ACC112 (cell line): ENCODE results near the gene SNUPN.

Source experiments
- H2AFZ ChIP-seq: fragments of 200-600 bp; sonication (generic); one replicate; pipeline ENCODE4 v1.6.0; 2017; ENCODE audit warnings: antibody characterized with exemption, low read length; ENCODE audit not compliant: unreplicated experiment
- H3K27ac ChIP-seq: fragments of 200-600 bp; sonication (generic); 2 replicates; pipeline ENCODE4 v1.5.1; 2014; ENCODE audit warnings: low read depth, mild to moderate bottlenecking, antibody characterized with exemption, low read length, moderate library complexity
- H3K27me3 ChIP-seq: fragments of 200-600 bp; sonication (generic); 2 replicates; pipeline ENCODE4 v1.6.1; 2014; ENCODE audit warnings: mild to moderate bottlenecking, antibody characterized with exemption, low read length, moderate library complexity, mixed read lengths; ENCODE audit not compliant: insufficient read depth
- H3K36me3 ChIP-seq: fragments of 200-600 bp; sonication (generic); 2 replicates; pipeline ENCODE4 v1.6.1; 2016; ENCODE audit warnings: mild to moderate bottlenecking, antibody characterized with exemption, low read length, moderate library complexity, mixed read lengths; ENCODE audit not compliant: insufficient read depth
- H3K4me1 ChIP-seq: fragments of 200-600 bp; sonication (generic); one replicate; pipeline ENCODE4 v1.6.1; 2016; ENCODE audit warnings: low read length, mixed read lengths; ENCODE audit not compliant: insufficient read depth, unreplicated experiment, control insufficient read depth
- H3K4me3 ChIP-seq: fragments of 200-600 bp; sonication (generic); 2 replicates; pipeline ENCODE4 v1.5.1; 2014; ENCODE audit warnings: mild to moderate bottlenecking, low read depth, low read length
- H3K79me2 ChIP-seq: fragments of 200-600 bp; sonication (generic); one replicate; pipeline ENCODE4 v1.6.0; 2016; ENCODE audit warnings: low read length; ENCODE audit not compliant: control insufficient read depth, unreplicated experiment, insufficient read depth

SNUPN gene

DNA sequence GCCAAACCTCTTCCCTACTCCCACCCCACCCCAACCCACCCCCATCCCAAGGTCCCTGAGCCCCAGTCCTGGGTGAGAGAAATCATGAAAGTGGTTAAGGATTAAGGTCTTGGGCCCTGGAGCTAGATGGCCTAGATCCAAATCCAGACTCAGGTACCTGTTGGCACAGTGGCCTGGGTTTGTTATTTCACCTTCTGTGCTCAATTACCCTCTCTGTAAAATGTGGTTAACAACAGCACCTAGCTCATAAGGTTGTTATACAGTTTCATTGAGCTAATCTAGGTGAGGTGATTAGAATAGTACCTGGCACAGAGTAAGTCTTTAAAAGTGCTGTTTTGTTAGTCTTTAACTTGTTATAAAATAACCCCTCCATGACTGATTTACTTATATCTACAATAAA lies 6.4 kb upstream of the SNUPN start:
- no peak overlapping the region for H2AFZ ChIP-seq

DNA sequence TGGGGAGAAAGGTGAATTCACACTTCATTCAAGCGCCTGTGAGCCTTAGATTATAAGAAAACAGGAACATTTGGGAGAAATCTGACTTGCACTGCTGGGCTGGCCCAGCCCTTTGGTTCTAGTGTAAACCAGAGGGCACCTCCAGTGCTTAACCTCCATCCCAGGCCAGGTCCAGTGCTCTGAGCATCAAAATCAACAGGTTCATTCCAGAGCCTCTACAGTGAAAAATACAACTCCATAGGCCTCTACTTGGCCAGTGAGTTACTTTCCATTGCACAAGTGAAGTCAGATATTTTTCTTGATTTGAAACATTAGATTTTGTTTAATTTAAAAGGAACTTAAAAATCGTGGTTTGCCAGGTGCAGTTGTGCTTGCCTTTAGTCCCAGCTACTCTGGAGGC lies 3.0 kb downstream of the SNUPN start:
- peak overlapping the region; percentile 90 for H3K27ac ChIP-seq
- peaks cover 10% of the 10 kb centered on the region for H3K36me3 ChIP-seq
- H2AFZ ChIP-seq = no peak overlapping the region
- no peaks in the 10 kb centered on the region for H3K27me3 ChIP-seq
- H3K4me3 ChIP-seq = no peak overlapping the region
- H3K4me1 ChIP-seq = peaks cover 25% of the 10 kb centered on the region
- H3K79me2 ChIP-seq = peaks cover 17% of the 10 kb centered on the region

More for the DNA sequence above, 6.4 kb upstream of the SNUPN start:
- Histone ChIP-seq H3K4me1 (peaks cover 7% of the 10 kb centered on the region), H3K27me3 (no peaks in the 10 kb centered on the region), H3K36me3 (no peaks in the 10 kb centered on the region), H3K27ac (no peak overlapping the region), H3K79me2 (no peaks in the 10 kb centered on the region), H3K4me3 (no peak overlapping the region)

DNA sequence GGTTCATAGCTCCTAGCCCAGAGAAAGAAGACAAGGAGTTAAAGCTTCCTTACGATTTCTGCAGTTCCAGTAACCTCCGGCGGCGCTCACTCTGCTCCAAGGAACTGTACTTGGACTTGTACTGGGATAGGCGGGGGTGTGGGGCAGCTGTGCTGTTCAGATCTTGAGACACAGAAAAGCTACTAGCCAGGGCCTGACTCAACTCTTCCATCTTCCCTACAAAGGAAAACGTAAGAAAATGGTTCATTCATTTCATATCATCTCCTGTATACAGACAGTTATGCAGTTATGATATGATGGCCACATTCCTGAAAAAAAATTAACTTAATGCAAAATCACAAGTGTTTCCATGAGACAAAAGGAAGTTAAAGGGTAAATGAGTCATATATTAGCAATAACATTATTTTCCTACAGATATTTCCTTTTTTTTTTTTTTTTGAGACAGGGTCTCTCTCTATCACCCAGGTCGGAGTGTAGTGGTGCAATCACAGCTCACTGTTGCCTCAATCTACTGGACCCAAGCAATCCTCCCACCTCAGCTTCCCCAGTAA lies 4.6 kb downstream of the SNUPN start:
- no peaks in the 10 kb centered on the region for H3K27me3 ChIP-seq
- H3K4me1 ChIP-seq = peaks cover 15% of the 10 kb centered on the region
- H3K79me2 ChIP-seq = peaks cover 17% of the 10 kb centered on the region
- H3K36me3 ChIP-seq = peaks cover 18% of the 10 kb centered on the region
- H3K4me3 ChIP-seq = peak overlapping the region; percentile 68
- H2AFZ ChIP-seq = peak overlapping the region; percentile 19
- H3K27ac ChIP-seq = peak overlapping the region; percentile 90

DNA sequence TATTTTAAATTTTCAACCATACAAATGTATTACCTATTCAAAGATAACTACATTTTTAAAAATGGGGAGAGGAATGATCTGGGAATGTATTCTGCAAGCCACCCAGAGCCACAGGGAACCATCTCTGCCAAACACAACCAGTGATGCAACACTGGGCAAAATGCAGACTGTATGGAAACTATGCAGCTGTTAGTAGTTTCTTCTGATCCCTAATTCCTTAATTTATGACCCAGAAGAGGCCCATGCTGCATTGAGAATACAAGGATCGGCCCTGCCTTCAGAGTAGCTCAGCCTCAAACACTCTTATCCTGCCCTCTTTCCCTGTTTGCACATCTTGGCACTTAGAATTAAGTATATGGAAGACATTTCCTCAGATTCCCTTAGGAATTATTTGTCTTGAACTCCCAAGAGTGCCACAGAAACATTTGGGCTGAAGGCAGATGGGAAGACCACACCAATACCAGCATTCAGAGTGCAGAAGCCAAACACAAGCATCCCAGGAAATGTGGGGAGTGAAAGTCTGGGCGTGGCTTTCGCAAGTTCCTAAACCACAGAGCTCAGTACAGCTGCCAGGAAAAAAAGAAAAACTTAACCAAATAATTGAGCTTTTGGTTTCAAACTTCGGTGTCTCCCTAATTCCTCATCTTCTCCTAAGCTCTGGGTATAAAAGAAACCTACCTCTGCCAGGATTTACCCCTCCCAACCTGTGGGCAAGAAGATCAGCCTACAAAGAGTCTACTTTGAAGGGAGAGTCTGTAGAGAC lies 5.3 kb downstream of the SNUPN start:
- H2AFZ ChIP-seq = peak overlapping the region; percentile 19
- H3K27ac ChIP-seq = peak overlapping the region; percentile 90
- peaks cover 18% of the 10 kb centered on the region for H3K36me3 ChIP-seq
- H3K27me3 ChIP-seq = no peaks in the 10 kb centered on the region
- peaks cover 17% of the 10 kb centered on the region for H3K79me2 ChIP-seq
- H3K4me1 ChIP-seq = peaks cover 15% of the 10 kb centered on the region
- H3K4me3 ChIP-seq = peak overlapping the region; percentile 68

DNA sequence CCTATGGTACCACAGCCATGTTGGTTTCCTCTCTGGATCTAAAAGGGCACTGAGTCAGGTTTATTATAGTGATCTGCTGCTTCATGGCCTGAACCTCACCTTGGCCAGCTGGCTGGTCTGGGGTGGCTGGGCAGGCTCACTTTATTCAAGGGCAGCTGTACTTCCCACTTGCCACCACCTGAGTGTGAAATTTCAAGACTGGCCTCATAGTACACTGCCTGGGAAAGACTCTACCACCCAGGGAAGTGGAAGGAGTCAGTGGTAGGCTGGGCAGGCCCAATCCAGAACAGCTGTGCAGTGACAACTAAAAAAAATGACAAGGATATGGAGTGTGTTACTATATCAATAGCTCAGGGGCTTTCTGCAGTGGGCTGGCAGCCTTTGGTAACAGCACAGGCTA lies 8.8 kb downstream of the SNUPN start:
- H3K79me2 ChIP-seq = peaks cover 6% of the 10 kb centered on the region
- peaks cover 15% of the 10 kb centered on the region for H3K4me1 ChIP-seq
- H3K4me3 ChIP-seq = no peak overlapping the region
- no peaks in the 10 kb centered on the region for H3K27me3 ChIP-seq
- peaks cover 34% of the 10 kb centered on the region for H3K36me3 ChIP-seq
- H3K27ac ChIP-seq = no peak overlapping the region
- H2AFZ ChIP-seq = no peak overlapping the region

DNA sequence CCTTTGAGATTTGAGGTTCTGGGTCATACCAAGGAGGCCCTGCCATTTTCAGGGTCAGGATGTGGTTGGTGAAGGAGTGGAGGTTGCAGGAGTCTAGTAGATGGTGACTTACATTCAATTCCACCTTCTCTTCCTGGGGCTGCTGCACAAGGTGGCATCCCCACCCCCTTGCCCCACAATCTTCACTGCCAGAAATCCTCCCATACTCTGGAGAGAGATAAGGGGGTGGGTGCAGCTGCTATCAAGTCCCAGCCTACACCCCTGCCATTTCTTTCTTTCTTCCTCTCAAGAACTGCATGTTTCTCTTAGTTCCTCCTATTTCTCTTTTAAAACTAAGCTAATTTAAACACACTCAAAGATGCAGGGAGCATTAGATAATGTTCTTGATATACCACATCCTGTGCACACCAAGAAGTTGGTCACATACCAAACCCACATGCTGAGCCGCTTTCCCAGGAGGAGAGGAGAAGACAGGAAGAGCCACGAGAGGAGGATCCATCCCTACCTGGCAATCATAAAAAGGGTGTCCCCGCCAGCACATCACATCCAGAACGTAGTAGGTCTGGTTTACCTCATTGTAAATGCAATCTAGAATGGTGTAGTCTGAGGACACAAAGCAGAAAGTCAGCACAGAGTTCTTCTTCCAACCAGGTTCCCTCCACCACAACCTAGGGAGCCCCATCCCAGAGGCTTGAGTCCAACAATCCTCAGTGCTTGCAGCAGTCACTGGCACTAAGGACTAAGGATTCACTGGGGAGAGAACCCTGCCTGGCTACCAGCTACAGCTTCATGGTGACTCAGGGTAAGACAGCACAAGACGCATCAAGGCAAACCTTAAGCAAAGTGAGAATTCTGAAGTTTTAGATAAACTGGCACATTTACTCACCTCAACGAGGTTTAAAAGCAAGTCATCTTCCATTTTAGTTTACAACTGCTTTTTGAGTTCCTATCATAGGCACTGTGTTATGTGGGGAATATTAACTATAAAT lies 18.5 kb downstream of the SNUPN start:
- Histone ChIP-seq H3K27ac (no peak overlapping the region), H3K4me1 (no peaks in the 10 kb centered on the region), H3K4me3 (no peak overlapping the region), H2AFZ (no peak overlapping the region), H3K36me3 (peaks cover 23% of the 10 kb centered on the region), H3K27me3 (no peaks in the 10 kb centered on the region), H3K79me2 (no peaks in the 10 kb centered on the region)

DNA sequence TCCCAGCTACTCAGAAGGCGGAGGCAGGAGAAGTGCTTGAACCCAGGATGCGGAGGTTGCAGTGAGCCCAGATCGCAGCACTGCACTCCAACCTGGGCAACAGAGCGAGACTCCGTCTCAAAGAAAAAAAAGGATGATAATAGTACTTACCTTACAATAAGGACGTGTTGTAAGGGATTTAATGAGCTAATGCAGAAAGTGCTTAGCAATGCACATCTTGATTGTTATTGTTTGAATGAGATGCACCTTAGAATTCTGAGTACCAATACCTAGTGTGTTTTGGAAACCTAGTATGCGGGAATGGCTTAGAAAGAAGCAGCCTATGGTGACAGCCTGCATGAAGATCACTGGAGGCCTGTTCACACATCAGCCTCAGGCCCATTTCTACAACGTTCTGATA lies 19.5 kb downstream of the SNUPN start:
- H3K27me3 ChIP-seq = no peaks in the 10 kb centered on the region
- H3K36me3 ChIP-seq = peaks cover 25% of the 10 kb centered on the region
- no peak overlapping the region for H3K4me3 ChIP-seq
- no peaks in the 10 kb centered on the region for H3K79me2 ChIP-seq
- no peak overlapping the region for H2AFZ ChIP-seq
- H3K4me1 ChIP-seq = no peaks in the 10 kb centered on the region
- H3K27ac ChIP-seq = no peak overlapping the region

DNA sequence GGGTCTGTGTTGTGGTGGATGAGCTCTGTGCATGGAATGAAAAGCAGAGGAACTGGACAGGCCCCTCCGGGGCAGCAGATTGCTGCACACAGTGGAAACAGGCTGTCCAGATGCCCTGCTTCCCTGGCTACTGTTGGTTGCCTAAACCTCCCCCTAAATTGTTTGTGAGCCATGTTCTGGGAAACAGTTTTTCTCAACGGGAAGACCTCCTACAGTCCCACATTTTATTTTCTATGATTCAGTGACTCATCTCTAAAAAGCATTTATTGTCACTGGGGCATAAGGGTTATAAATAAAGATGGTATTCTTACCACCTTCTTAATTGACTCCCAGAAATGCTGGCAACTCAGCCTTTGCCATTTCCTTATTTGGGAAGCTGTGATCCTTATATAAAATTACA lies 26.1 kb downstream of the SNUPN start:
- no peak overlapping the region for H3K27ac ChIP-seq
- H3K79me2 ChIP-seq = no peaks in the 10 kb centered on the region
- H3K27me3 ChIP-seq = no peaks in the 10 kb centered on the region
- H3K4me1 ChIP-seq = no peaks in the 10 kb centered on the region
- H3K4me3 ChIP-seq = no peak overlapping the region
- H3K36me3 ChIP-seq = peaks cover 27% of the 10 kb centered on the region
- H2AFZ ChIP-seq = no peak overlapping the region

DNA sequence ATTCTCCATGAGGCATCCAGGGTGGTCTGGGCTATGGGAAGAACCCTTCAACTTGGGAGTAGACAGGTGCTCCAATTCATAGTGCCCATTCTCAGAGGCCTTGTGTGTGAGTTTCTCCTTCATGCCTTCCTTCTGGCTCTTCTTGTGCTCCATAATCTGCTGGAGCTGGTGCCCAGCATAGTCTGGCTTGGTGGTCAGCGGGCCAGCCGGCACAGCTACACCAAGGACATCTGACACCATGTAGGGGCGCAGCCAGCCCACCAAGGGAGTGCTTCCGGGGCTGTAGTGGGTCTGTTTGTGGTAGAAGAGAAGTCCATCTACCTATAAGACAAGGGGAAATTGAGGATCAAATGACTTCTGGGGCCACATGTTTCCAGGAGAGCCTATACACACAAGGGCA lies 27.2 kb downstream of the SNUPN start:
- no peak overlapping the region for H2AFZ ChIP-seq
- no peak overlapping the region for H3K27ac ChIP-seq
- H3K4me3 ChIP-seq = no peak overlapping the region
- no peaks in the 10 kb centered on the region for H3K27me3 ChIP-seq
- no peaks in the 10 kb centered on the region for H3K79me2 ChIP-seq
- H3K4me1 ChIP-seq = no peaks in the 10 kb centered on the region
- H3K36me3 ChIP-seq = peaks cover 26% of the 10 kb centered on the region

DNA sequence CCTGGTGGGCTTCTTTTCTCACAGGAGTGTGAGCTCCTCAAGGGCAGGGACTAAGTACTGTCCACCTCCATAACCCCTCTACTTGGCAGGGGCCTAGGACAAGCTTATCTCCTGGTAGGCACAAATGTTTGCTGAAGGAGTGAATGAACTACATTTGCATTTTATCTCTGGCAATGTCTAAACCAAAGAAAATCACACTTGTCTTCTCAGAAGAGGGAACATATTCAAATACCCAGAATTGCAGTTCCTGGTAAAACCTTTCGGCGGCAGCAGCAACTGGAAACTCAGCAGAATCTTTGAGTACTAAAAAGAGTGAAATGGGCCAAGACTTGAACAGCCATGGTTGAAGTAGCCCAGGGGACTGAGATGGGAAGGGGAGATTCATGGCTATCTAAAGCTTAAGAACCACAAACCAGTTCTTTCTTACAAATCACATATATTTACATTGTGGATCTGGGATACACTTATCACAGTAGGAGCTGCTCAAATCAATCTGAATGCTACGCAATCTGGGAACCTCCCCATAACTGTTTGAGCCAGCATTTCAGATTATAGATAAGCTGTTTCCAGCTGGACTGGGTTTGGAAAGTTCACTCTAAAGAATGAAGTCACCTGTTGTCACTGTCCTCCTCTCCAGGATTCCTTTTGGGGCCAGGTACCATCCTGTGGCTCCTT lies 27.7 kb downstream of the SNUPN start:
- H3K27ac ChIP-seq = no peak overlapping the region
- no peaks in the 10 kb centered on the region for H3K4me1 ChIP-seq
- H2AFZ ChIP-seq = no peak overlapping the region
- peaks cover 26% of the 10 kb centered on the region for H3K36me3 ChIP-seq
- no peaks in the 10 kb centered on the region for H3K79me2 ChIP-seq
- no peak overlapping the region for H3K4me3 ChIP-seq
- H3K27me3 ChIP-seq = no peaks in the 10 kb centered on the region
